ENCODE data around the gene STX18. TPM values are rescaled to one million over a fixed set of nuclear protein-coding genes. Genes with fewer than 3 reads are reported as not detected.
"Not testable (repeated sequence)": the region's sequence is repeated elsewhere in the genome, so short reads cannot be mapped to it uniquely, and the experiment has no call there.

Gene STX18
- total RNA-seq, 2 experiments from 2014 or later = 28.8 to 32.0 TPM

- CTCF ChIA-PET = interaction anchor here (0.6 kb wide), 1 partner anchor 52 kb away, joined by 4 read pairs; no protein-coding TSS in a partner anchor
- POLR2A ChIA-PET = no interaction called here
These were observed 114.6 kb downstream of the STX18 start for GRCh38 chr4:4427121-4427870.

GRCh38 chr4:4426511-4427120 lies 115.2 kb downstream of the STX18 start:
- POLR2A ChIA-PET = no interaction called here
- CTCF ChIA-PET = interaction anchor here (0.8 kb wide), 1 partner anchor 8 kb away, joined by 3 read pairs; no protein-coding TSS in a partner anchor

GRCh38 chr4:4425696-4426095 lies 116.2 kb downstream of the STX18 start:
- CTCF ChIA-PET = interaction anchor here (0.8 kb wide), 1 partner anchor 9 kb away, joined by 3 read pairs; no protein-coding TSS in a partner anchor
- POLR2A ChIA-PET = no interaction called here

- CTCF ChIA-PET = no interaction called here
- POLR2A ChIA-PET = no interaction called here
These were observed 116.6 kb downstream of the STX18 start for GRCh38 chr4:4425119-4425690.

- POLR2A ChIA-PET = no interaction called here
- CTCF ChIA-PET = no interaction called here
These were observed 117.2 kb downstream of the STX18 start for GRCh38 chr4:4424499-4425115.

GRCh38 chr4:4423706-4424498 lies 117.9 kb downstream of the STX18 start:
- ChIA-PET CTCF (no interaction called here), POLR2A (no interaction called here)

- POLR2A ChIA-PET = no interaction called here
- CTCF ChIA-PET = no interaction called here
These were observed 118.9 kb downstream of the STX18 start for GRCh38 chr4:4422856-4423499.

GRCh38 chr4:4422117-4422516 lies 119.7 kb downstream of the STX18 start:
- POLR2A ChIA-PET = not testable (repeated sequence)

GRCh38 chr4:4421356-4421755 lies 120.5 kb downstream of the STX18 start:
- ChIA-PET POLR2A (no interaction called here), CTCF (interaction anchor here (1.0 to 1.8 kb wide), 2 partner anchors 10 to 93 kb away, joined by 3 to 8 read pairs; no protein-coding TSS in a partner anchor)

More at GRCh38 chr4:4422117-4422516, 119.7 kb downstream of the STX18 start:
- CTCF ChIA-PET = interaction anchor here (0.7 to 1.0 kb wide), 3 partner anchors 94 to 171 kb away, joined by 3 to 5 read pairs (median 4); no protein-coding TSS in a partner anchor

GRCh38 chr4:4420421-4420820 lies 121.4 kb downstream of the STX18 start:
- ChIA-PET POLR2A (no interaction called here), CTCF (interaction anchor here (1.8 kb wide), 1 partner anchor 11 kb away, joined by 8 read pairs; no protein-coding TSS in a partner anchor)

GRCh38 chr4:4419896-4420295 lies 122.0 kb downstream of the STX18 start:
- ChIA-PET CTCF (interaction anchor here (1.8 kb wide), 1 partner anchor 11 kb away, joined by 8 read pairs; no protein-coding TSS in a partner anchor), POLR2A (no interaction called here)

- ChIA-PET POLR2A (no interaction called here), CTCF (no interaction called here)
These were observed 123.0 kb downstream of the STX18 start for GRCh38 chr4:4418676-4419390.

- CTCF ChIA-PET = no interaction called here
These were observed 124.0 kb downstream of the STX18 start for GRCh38 chr4:4417886-4418285.

GRCh38 chr4:4416981-4417380 lies 124.9 kb downstream of the STX18 start:
- POLR2A ChIA-PET = no interaction called here

More at GRCh38 chr4:4417886-4418285, 124.0 kb downstream of the STX18 start:
- POLR2A ChIA-PET = no interaction called here

GRCh38 chr4:4415806-4416805 lies 125.7 kb downstream of the STX18 start:
- ChIA-PET POLR2A (interaction anchor here (0.6 kb wide), 1 partner anchor 57 kb away, joined by 8 read pairs; no protein-coding TSS in a partner anchor), CTCF (no interaction called here)

More at GRCh38 chr4:4416981-4417380, 124.9 kb downstream of the STX18 start:
- CTCF ChIA-PET = no interaction called here

GRCh38 chr4:4415107-4415805 lies 126.6 kb downstream of the STX18 start:
- CTCF ChIA-PET = no interaction called here

More at GRCh38 chr4:4415107-4415805, 126.6 kb downstream of the STX18 start:
- POLR2A ChIA-PET = no interaction called here

Data from activated CD8-positive, alpha-beta memory T cell treated with anti-CD3 and anti-CD28 coated beads for 36 hours (primary cell).